SKM-1 treated with dmso at 0.1 percent for 144 hours (cell line): ENCODE data around the gene L2HGDH.
A peak's percentile ranks its signal among the peaks of the same experiment; 100 is the strongest.
"Not testable (repeated sequence)": the region's sequence is repeated elsewhere in the genome, so short reads cannot be mapped to it uniquely, and the experiment has no call there.

Experiments
- DNase-seq: peaks from one replicate; lab custom pipeline; 2025; ENCODE audit not compliant: unreplicated experiment; lab: John Stamatoyannopoulos, UW

The L2HGDH gene

GRCh38 chr14:50340045-50340444, 28.0 kb upstream of the L2HGDH start:
- DNase-seq, result no peak

- no peak for DNase-seq
Observed at GRCh38 chr14:50339178-50339804, 27.3 kb upstream of the L2HGDH start.

GRCh38 chr14:50338587-50338986, 26.6 kb upstream of the L2HGDH start:
- no peak for DNase-seq

GRCh38 chr14:50335989-50336824, 24.2 kb upstream of the L2HGDH start:
- DNase-seq, result no peak

GRCh38 chr14:50335389-50335788, 23.4 kb upstream of the L2HGDH start:
- DNase-seq, result no peak

GRCh38 chr14:50334211-50334610, 22.2 kb upstream of the L2HGDH start:
- no peak for DNase-seq

- DNase-seq, result no peak
Observed at GRCh38 chr14:50333014-50333509, 21.0 kb upstream of the L2HGDH start.

GRCh38 chr14:50331596-50331995, 19.6 kb upstream of the L2HGDH start:
- no peak for DNase-seq

GRCh38 chr14:50321009-50321660, 9.1 kb upstream of the L2HGDH start:
- DNase-seq, result peak; percentile 34

- DNase-seq, result no peak
Observed at GRCh38 chr14:50320283-50320682, 8.3 kb upstream of the L2HGDH start.

- DNase-seq, result no peak
Observed at GRCh38 chr14:50319721-50320120, 7.7 kb upstream of the L2HGDH start.

GRCh38 chr14:50319293-50319692, 7.3 kb upstream of the L2HGDH start:
- DNase-seq, result no peak

GRCh38 chr14:50318031-50318626, 6.1 kb upstream of the L2HGDH start:
- DNase-seq, result no peak

GRCh38 chr14:50314098-50314497, 2.1 kb upstream of the L2HGDH start:
- not testable (repeated sequence) for DNase-seq

- DNase-seq, result no peak
Observed at GRCh38 chr14:50312734-50313054, 665 bp upstream of the L2HGDH start.

GRCh38 chr14:50311337-50311971, 575 bp downstream of the L2HGDH start:
- no peak for DNase-seq

GRCh38 chr14:50310445-50310844, 1.6 kb downstream of the L2HGDH start:
- DNase-seq, result no peak

GRCh38 chr14:50308363-50308915, 3.6 kb downstream of the L2HGDH start:
- no peak for DNase-seq

- peak; percentile 72 for DNase-seq
Observed at GRCh38 chr14:50303744-50304471, 8.1 kb downstream of the L2HGDH start.

GRCh38 chr14:50301914-50302313, 10.1 kb downstream of the L2HGDH start:
- DNase-seq, result no peak
